Measurements from ENCODE around the gene TSHZ1.
"Not testable (repeated sequence)": the region's sequence is repeated elsewhere in the genome, so short reads cannot be mapped to it uniquely, and the experiment has no call there.

DNA sequence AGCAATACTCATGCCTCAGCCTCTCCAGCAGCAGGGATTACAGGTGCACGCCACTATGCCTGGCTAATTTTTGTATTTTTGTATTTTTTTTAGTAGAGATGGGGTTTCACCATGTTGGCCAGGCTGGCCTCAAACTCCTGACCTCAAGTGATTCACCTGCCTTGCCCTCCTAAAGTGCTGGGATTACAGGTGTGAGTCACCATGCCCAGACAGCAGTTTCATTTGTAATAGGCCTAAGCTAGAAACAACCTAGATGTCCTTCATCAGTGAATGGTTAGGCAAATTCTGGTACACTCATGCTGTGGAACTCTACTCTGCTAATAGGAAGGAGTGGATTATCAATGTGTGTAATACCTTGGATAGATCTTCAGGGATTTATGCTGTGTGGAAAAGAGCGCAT lies 119.2 kb downstream of the TSHZ1 start:
- TF ChIP-seq CTCF (IDR thresholded peaks at IDR 0.05 in 8 of 11, conservative IDR thresholded peaks at IDR 0.05 in 3 of 11); POLR2AphosphoS5 (IDR thresholded peaks at IDR 0.05); POLR2A (IDR thresholded peaks at IDR 0.05): not testable (repeated sequence)

Measured in spleen (tissue), 7 donors.